ENCODE data around the gene TAB2.
"Not testable (repeated sequence)": the region's sequence is repeated elsewhere in the genome, so short reads cannot be mapped to it uniquely, and the experiment has no call there.

TAB2 gene

GRCh38 chr6:149311766-149312165, 5.7 kb upstream of the TAB2 start:
- no peak for DNase-seq

GRCh38 chr6:149313070-149313469, 4.4 kb upstream of the TAB2 start:
- DNase-seq, result no peak

- DNase-seq, result no peak
Observed at GRCh38 chr6:149313861-149314260, 3.7 kb upstream of the TAB2 start.

- no peak for DNase-seq
Observed at GRCh38 chr6:149314325-149314905, 3.1 kb upstream of the TAB2 start.

- DNase-seq, result no peak
Observed at GRCh38 chr6:149316108-149316727, 1.3 kb upstream of the TAB2 start.

- peak; percentile 94 to 97 (median 96) for DNase-seq
Observed at GRCh38 chr6:149316740-149317643, 520 bp upstream of the TAB2 start.

- peak in 3 of 4 experiments; percentile 21 to 59 (median 50) for DNase-seq
Observed at GRCh38 chr6:149318581-149319286, 1.2 kb downstream of the TAB2 start.

- no peak for DNase-seq
Observed at GRCh38 chr6:149319422-149319821, 1.9 kb downstream of the TAB2 start.

GRCh38 chr6:149320016-149320415, 2.5 kb downstream of the TAB2 start:
- DNase-seq, result not testable (repeated sequence)

GRCh38 chr6:149320796-149321195, 3.3 kb downstream of the TAB2 start:
- DNase-seq, result peak in 2 of 4 experiments; percentile 23 to 36

- DNase-seq, result no peak
Observed at GRCh38 chr6:149323353-149323752, 5.8 kb downstream of the TAB2 start.

- no peak for DNase-seq
Observed at GRCh38 chr6:149323925-149324324, 6.4 kb downstream of the TAB2 start.

- DNase-seq, result no peak
Observed at GRCh38 chr6:149324428-149324827, 6.9 kb downstream of the TAB2 start.

- DNase-seq, result no peak
Observed at GRCh38 chr6:149325648-149326236, 8.2 kb downstream of the TAB2 start.

- DNase-seq, result no peak
Observed at GRCh38 chr6:149327638-149328037, 10.1 kb downstream of the TAB2 start.

GRCh38 chr6:149328083-149328482, 10.6 kb downstream of the TAB2 start:
- no peak for DNase-seq

GRCh38 chr6:149329529-149329928, 12.0 kb downstream of the TAB2 start:
- no peak for DNase-seq

GRCh38 chr6:149330133-149330532, 12.6 kb downstream of the TAB2 start:
- DNase-seq, result no peak

- peak in 2 of 4 experiments; percentile 50 to 57 for DNase-seq
Observed at GRCh38 chr6:149331043-149331807, 13.7 kb downstream of the TAB2 start.

GRCh38 chr6:149331871-149332270, 14.4 kb downstream of the TAB2 start:
- no peak for DNase-seq

GRCh38 chr6:149332602-149333265, 15.2 kb downstream of the TAB2 start:
- DNase-seq, result no peak
